Keratinocyte (primary cell): ENCODE measurements around the gene MAP1LC3B2. TPM values are rescaled to one million over a fixed set of nuclear protein-coding genes. Genes with fewer than 3 reads are reported as not detected.

ENCODE experiments used
- DNase-seq: peaks from one replicate; pipeline ENCODE4 v3.0.0-alpha.2; 2011; ENCODE audit warnings: low read depth, missing footprints, low spot score
- FAIRE-seq: peaks from 2 replicates; lab custom pipeline; 2011; peaks lifted over from hg19 to GRCh38; lab: Jason Lieb, UNC
- H2AFZ ChIP-seq: 2 replicates; pipeline ENCODE4 v1.6.0; 2012; ENCODE audit warnings: low read length, control low read depth, inconsistent platforms; ENCODE audit not compliant: control insufficient read depth
- H3K27ac ChIP-seq: 2 replicates; pipeline ENCODE4 v1.5.1; 2011; ENCODE audit warnings: low read length; ENCODE audit not compliant: control insufficient read depth, insufficient read depth
- H3K27me3 ChIP-seq: 3 replicates; pipeline ENCODE4 v1.6.0; 2011; ENCODE audit warnings: low read length; ENCODE audit not compliant: control insufficient read depth, insufficient read depth; ENCODE audit errors: extremely low read depth
- H3K36me3 ChIP-seq, 2 experiments: 2 replicates in 1 of 2; 3 replicates in 1 of 2; pipeline ENCODE4 v1.5.1; 2011; ENCODE audit warnings: low read length in 2 of 2, mild to moderate bottlenecking in 1 of 2; ENCODE audit not compliant: control insufficient read depth in 2 of 2, insufficient read depth in 2 of 2; ENCODE audit errors: extremely low read depth in 1 of 2
- H3K4me1 ChIP-seq: 3 replicates; pipeline ENCODE4 v1.5.1; 2011; ENCODE audit warnings: low read length; ENCODE audit not compliant: control insufficient read depth, insufficient read depth; ENCODE audit errors: extremely low read depth
- H3K4me2 ChIP-seq: 3 replicates; pipeline ENCODE4 v1.6.0; 2011; ENCODE audit warnings: low read depth, low read length; ENCODE audit not compliant: control insufficient read depth, insufficient read depth; ENCODE audit errors: extremely low read depth
- H3K4me3 ChIP-seq, 3 experiments: fragments of 200-600 bp in 1 of 3; sonication (generic) in 1 of 3; 2 replicates in 2 of 3; 3 replicates in 1 of 3; pipeline ENCODE4 v1.5.1; 2011 to 2016; ENCODE audit warnings: low read length in 3 of 3, mild to moderate bottlenecking in 3 of 3, control low read depth in 2 of 3, inconsistent platforms in 1 of 3, low read depth in 1 of 3, mixed read lengths in 1 of 3, mixed run types in 1 of 3, moderate library complexity in 1 of 3; ENCODE audit not compliant: control insufficient read depth in 2 of 3, insufficient read depth in 2 of 3; ENCODE audit errors: extremely low read depth in 1 of 3
- H3K79me2 ChIP-seq: 2 replicates; pipeline ENCODE4 v1.6.0; 2012; ENCODE audit warnings: low read length; ENCODE audit not compliant: control insufficient read depth, insufficient read depth
- H3K9ac ChIP-seq: 3 replicates; pipeline ENCODE4 v1.6.0; 2011; ENCODE audit warnings: low read length; ENCODE audit not compliant: control insufficient read depth, insufficient read depth; ENCODE audit errors: extremely low read depth
- H3K9me1 ChIP-seq: 3 replicates; pipeline ENCODE4 v1.6.0; 2011; ENCODE audit warnings: low read length; ENCODE audit not compliant: control insufficient read depth, insufficient read depth; ENCODE audit errors: extremely low read depth
- H3K9me3 ChIP-seq: 2 replicates; pipeline ENCODE4 v1.5.1; 2012; ENCODE audit warnings: low read depth, low read length; ENCODE audit not compliant: control insufficient read depth
- H4K20me1 ChIP-seq: 3 replicates; pipeline ENCODE4 v1.6.0; 2011; ENCODE audit warnings: low read length; ENCODE audit not compliant: control insufficient read depth, insufficient read depth; ENCODE audit errors: extremely low read depth
- CTCF ChIP-seq, 3 experiments: IDR thresholded peaks in 1 of 3; conservative IDR thresholded peaks in 1 of 3; optimal IDR thresholded peaks in 1 of 3; 2 replicates in 2 of 3; 3 replicates in 1 of 3; pipeline versions ENCODE3 to v1.5.1; 2011; ENCODE audit warnings: low read length in 3 of 3, mild to moderate bottlenecking in 3 of 3, moderate library complexity in 2 of 3, control low read depth in 1 of 3, inconsistent platforms in 1 of 3; ENCODE audit not compliant: insufficient read depth in 2 of 3; ENCODE audit errors: extremely low read depth in 1 of 3
- EZH2 ChIP-seq: IDR thresholded peaks from one replicate; pipeline ENCODE4 v1.6.1; 2012; ENCODE audit warnings: inconsistent platforms, mild to moderate bottlenecking, low read length, moderate library complexity
- dilution Hi-C: fragments of 300-500 bp; cut with MboI; formaldehyde crosslinking; loops from one replicate; pipeline ENCODE4 v1.7.0; 2020; ENCODE audit warnings: low sequenced_read_pairs; ENCODE audit not compliant: extremely low pct_ligation_motif_present
- polyA plus RNA-seq, 5 experiments: library from polyadenylated mRNA; depleted of rRNA in 3 of 5; stranded (reverse) in 3 of 5; stranded (forward) in 1 of 5; unstranded in 1 of 5; fragments of >200 nt; gene quantifications; 1 replicate in 1 of 5; 2 replicates in 3 of 5; 3 replicates in 1 of 5; pipeline versions ENCODE4 v1.2.1 to v1.2.3, GENCODE V29; 2011 to 2012; ENCODE audit warnings: missing spikeins in 2 of 5, low read depth in 1 of 5, low replicate concordance in 1 of 5

The MAP1LC3B2 gene
- polyA plus RNA-seq, 1 donor (not counting 4 experiments of a cell fraction or from before 2014, with no cell fraction given), result 6.0 TPM

- no peak for DNase-seq
- Histone ChIP-seq H3K36me3 (no peaks in the 10 kb centered on the region), H3K4me2 (no peak overlapping the region), H4K20me1 (no peaks in the 10 kb centered on the region), H2AFZ (no peak overlapping the region), H3K9me1 (no peaks in the 10 kb centered on the region), H3K27ac (no peak overlapping the region), H3K9ac (no peak overlapping the region), H3K9me3 (no peaks in the 10 kb centered on the region), H3K79me2 (no peaks in the 10 kb centered on the region), H3K27me3 (no peaks in the 10 kb centered on the region), H3K4me1 (peaks cover 3% of the 10 kb centered on the region), H3K4me3 (no peak overlapping the region)
- TF ChIP-seq EZH2, result no peak
- TF ChIP-seq CTCF (optimal IDR thresholded peaks at IDR 0.05 in 1 of 3, IDR thresholded peaks at IDR 0.05 in 1 of 3, conservative IDR thresholded peaks at IDR 0.05 in 1 of 3; ENCODE audit: extremely low read depth in 1 of 3, insufficient read depth in 2 of 3, low read length in 3 of 3), result no peak
- dilution Hi-C loops, result no loop called here
- FAIRE-seq, result no peak
Measured at GRCh38 chr12:116607039-116607438, 47.9 kb downstream of the MAP1LC3B2 start.

GRCh38 chr12:116609319-116610114, 50.3 kb downstream of the MAP1LC3B2 start:
- Histone ChIP-seq H2AFZ (no peak overlapping the region), H3K4me3 (no peak overlapping the region), H3K9ac (no peak overlapping the region), H3K27me3 (peaks cover 3% of the 10 kb centered on the region), H3K9me1 (no peaks in the 10 kb centered on the region), H3K79me2 (no peaks in the 10 kb centered on the region), H4K20me1 (no peaks in the 10 kb centered on the region), H3K9me3 (no peaks in the 10 kb centered on the region), H3K27ac (no peak overlapping the region), H3K4me2 (no peak overlapping the region), H3K36me3 (no peaks in the 10 kb centered on the region), H3K4me1 (no peaks in the 10 kb centered on the region)
- no peak for DNase-seq
- FAIRE-seq, result no peak
- dilution Hi-C loops, result no loop called here
- TF ChIP-seq EZH2, result no peak
- peak; percentile 16 to 49 (median 23) for TF ChIP-seq CTCF (optimal IDR thresholded peaks at IDR 0.05 in 1 of 3, IDR thresholded peaks at IDR 0.05 in 1 of 3, conservative IDR thresholded peaks at IDR 0.05 in 1 of 3; ENCODE audit: extremely low read depth in 1 of 3, insufficient read depth in 2 of 3, low read length in 3 of 3)
